Measurements from ENCODE around the gene INPP1.
A peak's percentile ranks its signal among the peaks of the same experiment; 100 is the strongest.
"Not testable (repeated sequence)": the region's sequence is repeated elsewhere in the genome, so short reads cannot be mapped to it uniquely, and the experiment has no call there.

The INPP1 gene

GRCh38 chr2:190343536-190344275 is at the start of gene INPP1:
Gene INPP1 (plus strand): TSS chr2:190343589. CDS start chr2:190360103, 16,514 bp downstream.
- peak; percentile 48 for DNase-seq

DNA sequence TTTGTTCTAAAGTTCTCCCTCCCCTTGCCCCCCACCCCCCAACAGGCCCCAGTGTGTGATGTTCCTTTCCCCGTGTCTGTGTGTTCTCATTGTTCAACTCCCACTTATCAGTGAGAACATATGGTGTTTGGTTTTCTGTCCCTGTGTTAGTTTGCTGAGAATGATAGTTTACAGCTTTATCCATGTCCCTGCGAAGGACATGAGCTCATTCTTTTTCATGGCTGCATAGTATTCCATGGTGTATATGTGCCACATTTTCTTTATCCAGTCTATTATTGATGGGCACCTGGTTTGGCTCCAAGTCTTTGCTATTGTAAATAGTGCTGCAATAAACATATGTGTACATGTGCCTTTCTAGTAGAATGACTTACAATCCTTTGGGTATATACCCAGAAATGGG is 45.5 kb upstream of the INPP1 start:
- not testable (repeated sequence) for DNase-seq

GRCh38 chr2:190301032-190301431 is 42.4 kb upstream of the INPP1 start:
- DNase-seq: no peak

- DNase-seq: no peak
Observed at GRCh38 chr2:190302052-190302451, 41.3 kb upstream of the INPP1 start.

- no peak for DNase-seq
Observed at GRCh38 chr2:190303647-190304046, 39.7 kb upstream of the INPP1 start.

DNA sequence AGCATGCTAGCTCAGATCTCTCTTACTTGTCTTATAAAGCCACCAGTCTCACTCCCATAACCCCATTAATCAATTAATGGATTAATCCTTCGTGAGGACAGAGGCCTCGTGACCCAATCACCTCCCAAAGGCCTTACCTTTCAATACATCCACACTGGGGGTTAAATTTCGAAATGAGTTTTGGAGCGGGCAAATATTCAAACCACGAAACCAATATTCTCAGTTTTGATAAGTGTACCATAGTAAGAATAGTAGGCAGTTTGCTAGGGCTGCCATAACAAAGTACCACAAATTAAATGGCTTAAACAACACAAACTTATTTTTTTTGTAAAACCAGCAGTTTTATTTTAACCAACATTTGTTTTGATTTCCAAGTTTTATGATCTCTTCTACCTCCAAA is 39.0 kb upstream of the INPP1 start:
- DNase-seq: peak; percentile 59

- no peak for DNase-seq
Observed at GRCh38 chr2:190308031-190308430, 35.4 kb upstream of the INPP1 start.

GRCh38 chr2:190311893-190312634 is 31.3 kb upstream of the INPP1 start:
- no peak for DNase-seq

GRCh38 chr2:190312635-190313025 is 30.8 kb upstream of the INPP1 start:
- not testable (repeated sequence) for DNase-seq

DNA sequence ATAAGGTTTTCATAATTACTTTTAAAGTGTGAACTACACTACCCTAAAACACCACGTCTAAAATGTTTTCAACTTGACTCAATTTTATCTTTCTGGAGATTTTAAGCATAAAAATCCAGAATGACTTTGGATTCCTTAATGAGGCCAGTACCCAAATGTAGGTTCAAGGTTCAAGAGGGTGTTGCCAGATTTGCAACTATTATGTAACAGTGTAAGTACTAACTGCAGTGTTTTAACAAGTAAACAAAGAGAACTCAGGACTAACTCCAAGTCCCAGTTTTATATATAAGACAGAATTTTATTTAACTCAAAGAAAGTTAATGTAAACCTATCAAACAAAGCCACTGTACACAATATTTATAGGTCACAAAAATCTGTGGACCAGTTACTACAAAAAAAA is 29.5 kb upstream of the INPP1 start:
- DNase-seq: peak; percentile 19

GRCh38 chr2:190315273-190315672 is 28.1 kb upstream of the INPP1 start:
- no peak for DNase-seq

DNA sequence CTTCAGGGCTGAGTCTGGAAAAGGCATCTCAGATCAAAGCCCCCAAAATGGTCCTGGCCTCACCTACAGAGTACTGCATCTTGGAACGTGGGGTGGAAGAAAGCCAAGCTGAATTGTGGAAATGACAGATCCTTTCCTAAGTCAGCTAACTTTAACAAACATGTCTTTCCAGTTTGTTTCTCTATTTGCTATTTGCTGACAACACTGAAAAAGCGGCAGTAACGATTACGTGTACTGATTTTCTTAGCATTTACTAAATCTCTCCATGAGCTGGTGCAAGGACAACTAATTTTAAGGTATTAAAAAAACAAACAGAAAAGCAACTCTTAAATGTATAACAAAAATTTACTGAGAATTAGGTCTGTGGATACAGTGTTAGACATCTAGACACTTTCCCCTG is 24.9 kb upstream of the INPP1 start:
- no peak for DNase-seq

DNA sequence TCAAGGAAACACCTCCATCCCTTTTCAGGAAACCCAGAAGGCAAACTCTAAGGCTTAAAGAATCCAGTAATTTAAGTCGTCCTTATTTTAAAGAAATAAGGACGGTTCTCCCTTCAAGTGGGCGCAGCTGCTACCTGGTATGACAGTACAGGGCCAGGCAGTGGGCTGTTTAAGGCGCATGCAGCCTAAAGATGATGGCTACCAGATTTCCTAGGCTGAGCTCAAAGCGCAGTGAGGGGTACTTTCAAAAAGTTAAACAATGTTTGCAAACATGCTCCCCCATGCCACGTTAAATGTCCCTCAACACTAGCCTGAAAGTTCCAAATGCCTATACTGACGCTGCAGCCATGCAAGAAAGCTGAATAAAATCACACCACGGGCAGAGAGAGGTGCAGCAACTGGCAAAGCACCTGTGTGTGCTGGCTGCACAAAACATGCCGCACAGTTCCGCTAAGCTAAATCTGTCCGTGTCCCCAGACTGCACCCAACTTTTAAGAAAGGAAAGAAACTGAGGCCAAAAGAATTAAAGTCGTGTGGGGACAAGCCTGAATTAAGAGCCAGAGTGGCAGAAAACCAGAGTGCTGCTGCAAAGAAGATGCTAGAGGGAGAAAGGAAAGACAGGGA is 24.3 kb upstream of the INPP1 start:
- peak; percentile 23 for DNase-seq

DNA sequence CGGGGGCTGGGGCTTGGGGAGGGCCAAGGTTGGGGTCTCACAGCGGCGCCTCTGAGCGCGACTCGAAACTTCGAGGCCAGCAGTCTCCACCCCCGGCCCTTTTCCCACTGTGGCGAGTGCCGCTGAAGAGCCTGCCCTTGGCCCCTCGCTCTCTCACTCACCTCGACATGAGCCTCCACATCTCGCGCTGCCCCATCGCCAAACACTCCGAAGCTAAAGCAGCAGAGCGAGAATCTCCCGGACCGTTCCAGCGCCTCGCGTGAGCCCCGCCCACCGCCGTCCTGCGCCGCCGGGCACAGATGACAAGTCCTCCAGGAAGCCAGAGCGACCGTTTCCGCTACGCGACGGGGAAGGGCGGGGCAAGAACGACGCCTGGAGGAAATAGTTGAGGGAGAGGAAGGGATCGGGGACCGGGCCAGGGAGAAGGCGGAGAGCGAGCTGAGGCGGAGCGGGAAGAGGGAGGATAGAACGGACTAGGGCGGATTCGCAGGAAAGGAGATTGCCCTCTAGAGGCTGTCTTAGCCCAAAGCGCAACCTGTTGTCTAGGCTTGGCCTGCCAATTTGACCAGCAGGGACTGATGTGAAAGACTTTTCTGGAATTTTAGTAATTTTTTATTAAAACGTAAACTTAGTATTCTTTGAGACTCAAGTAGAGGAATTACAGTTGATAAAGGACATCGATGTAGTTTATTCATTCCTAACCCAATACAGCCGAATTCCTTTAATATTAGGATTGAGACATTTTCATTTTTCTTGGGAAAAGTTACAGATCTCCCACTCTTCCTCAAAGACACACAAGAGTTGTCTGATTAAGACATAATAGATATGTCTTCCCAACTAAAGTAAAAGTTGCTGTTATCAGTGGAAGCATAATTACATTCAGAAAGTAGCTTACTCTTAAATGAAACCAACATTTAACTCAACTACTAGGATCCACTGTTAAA is 23.6 kb upstream of the INPP1 start, which contains the start of gene HIBCH:
TSS of gene HIBCH (minus strand) at position 272 of the 944 bp plus-strand sequence. CDS start at position 196, 76 bp downstream.
- DNase-seq: peak; percentile 96

GRCh38 chr2:190320696-190321095 is 22.7 kb upstream of the INPP1 start:
- peak; percentile 88 for DNase-seq

GRCh38 chr2:190323406-190323805 is 20.0 kb upstream of the INPP1 start:
- DNase-seq: no peak

- no peak for DNase-seq
Observed at GRCh38 chr2:190325588-190325987, 17.8 kb upstream of the INPP1 start.

DNA sequence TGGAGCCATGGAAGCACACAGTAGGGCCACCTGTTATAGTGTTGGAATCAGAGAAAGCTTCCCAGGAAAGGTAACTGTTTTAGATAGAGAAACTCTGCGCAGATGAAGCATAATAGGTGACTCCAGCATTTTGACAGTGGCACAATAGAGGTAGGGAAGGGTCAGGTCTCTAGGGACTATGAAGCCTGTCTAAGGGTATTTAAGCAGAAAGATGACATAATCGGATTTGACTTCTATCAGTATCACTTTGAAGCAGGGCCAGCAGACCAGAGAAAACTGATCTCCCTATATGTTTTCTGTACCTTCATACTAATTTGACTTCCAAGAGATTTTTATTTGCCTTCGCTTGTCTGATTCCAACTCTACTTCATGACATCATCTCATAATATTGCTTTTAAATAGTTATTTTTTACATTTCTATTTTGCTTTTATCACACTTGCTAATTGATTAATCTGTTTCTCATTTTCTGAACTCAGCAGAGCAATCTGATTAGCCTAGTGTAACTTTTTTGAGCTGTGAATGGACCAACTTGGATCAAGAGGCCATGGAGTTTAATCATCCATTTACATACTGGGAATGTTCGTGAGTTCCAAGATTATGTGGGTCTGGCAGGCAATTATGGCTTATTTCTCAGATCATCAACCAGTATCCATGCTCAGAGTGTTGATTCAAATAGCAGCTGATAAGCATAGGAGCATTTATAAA is 15.4 kb upstream of the INPP1 start:
- DNase-seq: no peak

GRCh38 chr2:190328573-190329147 is 14.7 kb upstream of the INPP1 start:
- DNase-seq: no peak

- DNase-seq: no peak
Observed at GRCh38 chr2:190333395-190333794, 10.0 kb upstream of the INPP1 start.

DNA sequence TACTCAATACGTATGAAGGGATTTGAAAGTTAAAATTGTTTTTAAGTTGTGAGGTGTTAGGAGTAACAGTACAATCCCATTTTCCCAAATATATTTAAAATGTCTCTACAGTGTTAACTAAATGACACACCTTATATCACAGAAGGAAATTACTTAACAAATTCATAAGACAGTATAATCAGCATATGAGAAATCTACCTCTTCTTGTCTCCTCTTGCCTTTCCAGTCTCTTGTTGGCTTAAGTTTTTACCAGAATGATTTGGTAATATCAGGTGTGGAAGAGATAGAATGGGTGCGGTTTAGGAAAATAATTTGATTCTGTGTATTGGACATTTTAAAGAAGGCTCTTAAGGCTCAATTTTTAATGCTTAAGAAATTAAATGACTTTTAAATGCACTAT is 9.5 kb upstream of the INPP1 start:
- no peak for DNase-seq

Measured in activated CD4-positive, alpha-beta T cell treated with anti-CD3 and anti-CD28 coated beads, Interleukin-2, amount 50 U/mL, for 16 hours (primary cell).